B cell (primary cell): ENCODE results near the gene NBEA. TPM values are rescaled to one million over a fixed set of nuclear protein-coding genes. Genes with fewer than 3 reads are reported as not detected.

Source experiments
- ATAC-seq: fragments of 200-7000 bp; cut with Tn5 transposase; one replicate; pipeline ENCODE4 v1.10.0; 2021; ENCODE audit warnings: low read depth, mild to moderate bottlenecking, moderate number of reproducible peaks, moderate library complexity
- CTCF ChIA-PET: fragments of 350-600 bp; sonication (Branson Sonifier 250); formaldehyde crosslinking; loops from one replicate; lab custom pipeline; 2021; ENCODE audit warnings: antibody characterized with exemption, inconsistent platforms; lab: Charles Lee
- POLR2A ChIA-PET: fragments of 350-600 bp; sonication (Branson Sonifier 250); formaldehyde crosslinking; loops from one replicate; lab custom pipeline; 2021; ENCODE audit warnings: antibody characterized with exemption; lab: Charles Lee
- DNase-seq: peaks from one replicate; pipeline ENCODE4 v3.0.0; 2013
- H2AFZ ChIP-seq: 2 replicates; pipeline ENCODE4 v1.6.1; 2012; ENCODE audit warnings: mild to moderate bottlenecking, low read depth, low read length; ENCODE audit not compliant: insufficient read depth, poor library complexity, severe bottlenecking
- H3K27ac ChIP-seq, 2 donors: 1 replicate in 1 of 2; 2 replicates in 1 of 2; pipeline ENCODE4 v1.5.1; 2012 to 2013; ENCODE audit warnings: low read length in 2 of 2, mild to moderate bottlenecking in 2 of 2, moderate library complexity in 1 of 2
- H3K27me3 ChIP-seq, 4 experiments: fragments of 200-600 bp in 1 of 4; sonication (generic) in 1 of 4; replicated peaks in 1 of 4; 1 replicate in 2 of 4; 2 replicates in 2 of 4; pipeline versions ENCODE4 v1.6.1 to v1.7.0; 2013 to 2016; ENCODE audit warnings: low read length in 3 of 4, mild to moderate bottlenecking in 2 of 4, mixed read lengths in 1 of 4, moderate library complexity in 1 of 4; ENCODE audit not compliant: insufficient read depth in 4 of 4, control insufficient read depth in 3 of 4; ENCODE audit errors: control extremely low read depth in 1 of 4
- H3K36me3 ChIP-seq, 2 experiments: replicated peaks in 1 of 2; 1 replicate in 1 of 2; 2 replicates in 1 of 2; pipeline versions ENCODE4 v1.6.1 to v1.7.1; 2013; ENCODE audit warnings: low read length in 1 of 2; ENCODE audit not compliant: insufficient read depth in 2 of 2, control insufficient read depth in 1 of 2; ENCODE audit errors: control extremely low read depth in 1 of 2, extremely low read depth in 1 of 2
- H3K4me1 ChIP-seq, 2 donors: fragments of 200-600 bp in 1 of 2; sonication (generic) in 1 of 2; 1 replicate in 1 of 2; 2 replicates in 1 of 2; pipeline versions ENCODE4 v1.5.1 to v1.6.1; 2013 to 2017; ENCODE audit warnings: low read length in 2 of 2; ENCODE audit not compliant: control insufficient read depth in 2 of 2, insufficient read depth in 2 of 2
- H3K4me2 ChIP-seq: replicated peaks from 2 replicates; pipeline ENCODE3; 2012; ENCODE audit warnings: mild to moderate bottlenecking, low read depth, low read length; ENCODE audit not compliant: poor library complexity, severe bottlenecking
- H3K4me3 ChIP-seq, 5 experiments: fragments of 200-600 bp in 1 of 5; sonication (generic) in 1 of 5; 1 replicate in 3 of 5; 2 replicates in 2 of 5; pipeline versions ENCODE4 v1.5.1 to v1.7.0; 2011 to 2016; ENCODE audit warnings: low read length in 4 of 5, mild to moderate bottlenecking in 4 of 5, low read depth in 2 of 5, control low read depth in 1 of 5, moderate library complexity in 1 of 5; ENCODE audit not compliant: insufficient read depth in 1 of 5; ENCODE audit errors: control extremely low read depth in 1 of 5, extremely low read depth in 1 of 5
- H3K79me2 ChIP-seq: fragments of 200-600 bp; sonication (generic); one replicate; pipeline ENCODE4 v1.6.0; 2016; ENCODE audit warnings: low read length; ENCODE audit not compliant: control insufficient read depth, insufficient read depth
- H3K9ac ChIP-seq: fragments of 200-600 bp; sonication (generic); 2 replicates; pipeline ENCODE4 v1.6.1; 2017; ENCODE audit warnings: mild to moderate bottlenecking, low read length, moderate library complexity
- H3K9me3 ChIP-seq, 3 donors: one replicate each; pipeline versions ENCODE4 v1.6.1 to v1.7.1; 2013; ENCODE audit warnings: low read length in 2 of 3; ENCODE audit not compliant: control insufficient read depth in 2 of 3, insufficient read depth in 1 of 3; ENCODE audit errors: control extremely low read depth in 1 of 3
- H4K20me1 ChIP-seq: 2 replicates; pipeline ENCODE4 v1.6.0; 2012; ENCODE audit warnings: mild to moderate bottlenecking, low read length; ENCODE audit not compliant: insufficient read depth, control insufficient read depth, poor library complexity, severe bottlenecking
- H3K27ac Mint-ChIP-seq: one replicate; pipeline ENCODE4 v1.8.0; 2021; ENCODE audit warnings: mixed read lengths
- H3K27me3 Mint-ChIP-seq: one replicate; pipeline ENCODE4 v1.8.0; 2021; ENCODE audit warnings: mixed read lengths
- H3K4me1 Mint-ChIP-seq: one replicate; pipeline ENCODE4 v1.8.0; 2021; ENCODE audit warnings: mixed read lengths
- H3K4me3 Mint-ChIP-seq: one replicate; pipeline ENCODE4 v1.8.0; 2021; ENCODE audit warnings: mixed read lengths
- H3K9me3 Mint-ChIP-seq: one replicate; pipeline ENCODE4 v1.8.0; 2022; ENCODE audit warnings: mixed read lengths; ENCODE audit not compliant: insufficient read depth
- CTCF ChIP-seq: fragments of 200-600 bp; IDR thresholded peaks from one replicate; pipeline ENCODE4 v1.8.0; 2022; ENCODE audit warnings: antibody characterized with exemption, mild to moderate bottlenecking
- EZH2 ChIP-seq: IDR thresholded peaks from 2 replicates; pipeline ENCODE4 v1.6.1; 2012; ENCODE audit warnings: borderline replicate concordance, low read depth, mild to moderate bottlenecking, moderate library complexity, low read length; ENCODE audit not compliant: insufficient read depth, poor library complexity, severe bottlenecking
- WGBS: methylation state at CpG from one replicate; pipeline ENCODE4 v1.1.5; 2013; ENCODE audit warnings: missing lambda C conversion rate; ENCODE audit not compliant: insufficient coverage; 5-methylcytosine and 5-hydroxymethylcytosine counted together
- intact Hi-C: fragments of 100-400 bp; cut with micrococcal nuclease; formaldehyde crosslinking; loops from one replicate; pipeline ENCODE4 v1.10.0; 2022
- polyA plus RNA-seq: library from polyadenylated mRNA; depleted of rRNA; stranded (reverse); fragments of >200 nt; gene quantifications from 2 replicates; pipeline ENCODE4 v1.2.3, GENCODE V29; 2012
- total RNA-seq, 2 donors: library from RNA; stranded (reverse); fragments of 120-200 nt in 1 of 2; gene quantifications; 1 replicate in 1 of 2; 2 replicates in 1 of 2; pipeline versions ENCODE4 v1.2.3 to v1.2.4, GENCODE V29; 2013 to 2022

The NBEA gene
- total and polyA plus RNA-seq, 2 donors (not counting 1 experiment from before 2014, with no cell fraction given) = 1.5 to 10.7 TPM

- POLR2A ChIA-PET = no interaction called here
- Mint-ChIP-seq H3K27me3 (no peaks in the 10 kb centered on the region), H3K4me3 (no peak overlapping the region), H3K9me3 (no peaks in the 10 kb centered on the region), H3K4me1 (no peaks in the 10 kb centered on the region), H3K27ac (no peak overlapping the region)
- no peak overlapping the region for H3K4me3 ChIP-seq
- H3K9ac ChIP-seq = no peak overlapping the region
- CTCF ChIA-PET = no interaction called here
- no peaks in the 10 kb centered on the region for H3K79me2 ChIP-seq
- H3K9me3 ChIP-seq = no peaks in the 10 kb centered on the region
- no peak overlapping the region for H3K27ac ChIP-seq
- no peaks in the 10 kb centered on the region for H3K4me1 ChIP-seq
- intact Hi-C loops = no loop called here
- H3K4me2 ChIP-seq = no peak overlapping the region
- H3K27me3 ChIP-seq = no peaks in the 10 kb centered on the region
- H2AFZ ChIP-seq = no peak overlapping the region
- no CpG with 5 or more reads among the region's 1 CpG for WGBS
- no peak for ATAC-seq
- DNase-seq = no peak
- TF ChIP-seq EZH2 (no peak), CTCF (no peak)
- no peaks in the 10 kb centered on the region for H3K36me3 ChIP-seq
- H4K20me1 ChIP-seq = no peaks in the 10 kb centered on the region
Observed at GRCh38 chr13:35238274-35238673, 296.2 kb downstream of the NBEA start.

- H3K27me3 ChIP-seq = no peaks in the 10 kb centered on the region
- Mint-ChIP-seq H3K4me3 (no peak overlapping the region), H3K4me1 (peaks cover 13% of the 10 kb centered on the region), H3K27me3 (no peaks in the 10 kb centered on the region), H3K9me3 (peaks cover 2% of the 10 kb centered on the region), H3K27ac (no peak overlapping the region)
- H3K27ac ChIP-seq = no peak overlapping the region
- ChIA-PET CTCF (no interaction called here), POLR2A (no interaction called here)
- H3K9ac ChIP-seq = no peak overlapping the region
- no peak for ATAC-seq
- H3K4me2 ChIP-seq = no peak overlapping the region
- no peaks in the 10 kb centered on the region for H4K20me1 ChIP-seq
- no peak overlapping the region for H3K4me3 ChIP-seq
- peaks cover 0 to 19% (median 2%) of the 10 kb centered on the region in 3 donors for H3K9me3 ChIP-seq
- intact Hi-C loops = no loop called here
- no peaks in the 10 kb centered on the region for H3K4me1 ChIP-seq
- DNase-seq = no peak
- no peaks in the 10 kb centered on the region for H3K79me2 ChIP-seq
- H2AFZ ChIP-seq = no peak overlapping the region
- H3K36me3 ChIP-seq = no peaks in the 10 kb centered on the region
- 40% methylated on average over 2 of the region's 4 CpGs for WGBS
- TF ChIP-seq EZH2 (no peak), CTCF (no peak)
Observed at GRCh38 chr13:35252536-35253205, 310.6 kb downstream of the NBEA start.
